Activated effector memory CD4-positive, alpha-beta T cell treated with Interleukin-2 at 50 U/mL for 16 hours (primary cell): ENCODE measurements around the gene BACE2.
"Not testable (repeated sequence)": the region's sequence is repeated elsewhere in the genome, so short reads cannot be mapped to it uniquely, and the experiment has no call there.

ENCODE experiments used
- DNase-seq: peaks from one replicate; pipeline ENCODE4 v3.0.0-alpha.2; 2020

Gene BACE2

DNA sequence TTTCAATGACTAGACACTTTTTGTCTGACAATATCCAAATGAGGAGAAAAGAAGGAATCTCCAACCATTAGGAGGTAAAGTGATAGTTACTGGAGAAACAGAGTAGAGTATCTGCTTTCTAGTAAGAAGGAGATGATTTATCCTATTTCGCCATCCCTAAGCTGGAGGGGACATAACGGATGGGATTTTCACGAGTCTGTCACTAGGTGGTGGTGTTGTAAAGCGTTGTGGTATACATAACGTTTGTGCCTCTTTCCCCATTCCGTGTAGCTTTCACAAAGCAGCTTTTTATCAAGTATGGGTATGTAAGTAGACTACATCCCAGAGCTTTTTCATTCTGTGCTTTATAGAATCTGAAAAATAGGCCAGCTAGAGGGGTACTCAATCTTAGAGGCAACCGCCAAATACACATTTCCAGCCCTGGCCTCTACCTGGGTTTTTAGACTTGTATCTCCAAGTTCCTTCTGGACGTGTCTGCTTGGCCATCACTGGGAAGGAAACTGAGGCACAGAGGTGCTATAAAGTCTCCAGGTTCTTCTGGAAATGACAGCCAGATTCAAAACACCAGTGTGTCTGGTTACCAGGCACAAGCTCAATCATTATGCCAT is 115.4 kb downstream of the BACE2 start:
- no peak for DNase-seq

- DNase-seq = no peak
These were observed 121.5 kb downstream of the BACE2 start for GRCh38 chr21:41289431-41289830.

DNA sequence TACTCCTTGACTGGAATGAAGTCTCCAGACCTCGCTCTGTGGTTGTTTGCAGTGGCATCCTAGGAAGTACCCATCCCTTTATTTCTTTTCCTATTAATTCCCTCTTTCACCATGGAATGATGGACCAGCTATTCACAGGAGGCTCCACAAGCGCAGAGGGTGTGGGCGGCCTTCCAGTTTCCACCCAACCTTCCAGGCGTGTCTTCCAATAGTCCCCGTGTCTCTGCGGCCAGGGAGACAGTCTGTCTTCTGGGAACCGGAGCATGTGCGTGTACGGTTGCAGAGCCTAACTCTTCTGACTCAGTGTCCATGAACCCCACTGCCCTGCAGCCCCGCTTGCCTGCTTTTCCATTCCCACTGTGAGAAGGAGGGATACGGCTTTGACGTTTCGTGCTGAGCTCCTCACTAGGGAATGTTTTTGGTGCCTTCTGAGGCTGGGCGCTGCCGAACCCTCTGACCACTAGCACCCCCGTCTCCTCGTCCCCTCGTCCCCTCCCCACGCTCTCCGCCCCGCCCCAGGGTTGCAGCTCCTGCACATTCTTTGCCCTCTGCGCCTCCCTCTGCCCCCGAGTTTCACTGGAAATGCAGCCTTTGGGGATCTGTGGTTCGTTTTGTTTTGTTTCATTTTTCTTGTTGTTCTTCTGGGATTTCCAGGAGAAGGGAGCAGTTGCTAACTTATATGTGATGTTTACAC is 122.3 kb downstream of the BACE2 start:
- no peak for DNase-seq

DNA sequence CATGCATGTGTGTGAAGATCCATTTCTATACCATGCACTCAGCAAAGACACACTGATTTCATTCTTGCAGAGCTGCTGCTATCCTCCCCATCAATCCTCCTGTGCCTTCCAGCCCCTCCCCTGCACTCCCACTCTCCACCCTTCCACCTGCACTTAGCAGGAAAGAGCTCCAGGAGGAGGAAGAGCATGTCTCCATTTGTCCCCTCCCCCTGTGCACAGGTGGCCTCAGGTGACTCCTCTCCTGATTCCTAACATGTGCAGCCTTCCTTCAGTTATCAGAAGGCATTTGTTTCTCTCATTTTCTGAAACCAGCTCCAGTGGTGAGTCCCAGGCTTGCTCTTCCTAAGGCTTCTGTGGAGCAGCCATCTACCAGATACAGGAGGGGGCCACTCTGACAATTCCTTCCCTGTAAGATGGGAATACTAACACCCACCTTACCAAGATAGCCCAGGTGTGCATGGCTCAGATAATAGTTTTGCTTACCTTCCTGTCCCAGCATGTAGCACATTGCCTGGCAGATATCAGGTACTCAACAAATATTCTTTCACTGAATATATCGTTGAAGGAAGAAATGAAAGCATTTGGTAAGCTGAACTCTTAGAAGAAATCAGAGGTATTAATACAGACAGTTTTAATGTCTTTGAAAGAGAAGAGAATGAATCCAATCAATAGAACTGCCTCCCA is 126.7 kb downstream of the BACE2 start:
- no peak for DNase-seq

DNA sequence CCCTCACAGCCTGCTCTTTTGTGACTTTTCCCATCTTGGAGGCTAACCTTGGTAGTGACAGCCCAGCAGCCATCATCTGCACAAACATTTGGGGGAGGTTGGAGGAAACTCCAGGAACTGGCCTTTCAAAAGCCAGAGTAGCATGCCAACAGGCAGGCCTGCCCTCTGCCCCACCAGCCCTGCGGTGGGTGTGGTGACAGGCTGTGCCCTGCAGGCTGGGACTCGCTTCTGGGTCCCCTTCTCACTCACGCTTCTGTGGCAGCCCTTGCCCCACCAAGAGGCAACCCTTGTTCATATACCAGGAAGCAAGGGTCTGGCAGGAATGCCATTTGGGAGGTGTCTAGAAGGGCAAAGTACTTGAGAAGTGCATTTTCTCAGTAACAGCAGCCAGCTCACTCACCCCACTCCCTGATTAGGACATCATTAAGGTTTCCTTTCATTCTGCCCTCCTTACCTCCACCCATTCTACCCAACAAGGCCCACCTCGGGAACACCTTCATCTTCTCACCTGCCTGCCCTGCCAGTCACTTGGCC is 127.8 kb downstream of the BACE2 start:
- no peak for DNase-seq

DNA sequence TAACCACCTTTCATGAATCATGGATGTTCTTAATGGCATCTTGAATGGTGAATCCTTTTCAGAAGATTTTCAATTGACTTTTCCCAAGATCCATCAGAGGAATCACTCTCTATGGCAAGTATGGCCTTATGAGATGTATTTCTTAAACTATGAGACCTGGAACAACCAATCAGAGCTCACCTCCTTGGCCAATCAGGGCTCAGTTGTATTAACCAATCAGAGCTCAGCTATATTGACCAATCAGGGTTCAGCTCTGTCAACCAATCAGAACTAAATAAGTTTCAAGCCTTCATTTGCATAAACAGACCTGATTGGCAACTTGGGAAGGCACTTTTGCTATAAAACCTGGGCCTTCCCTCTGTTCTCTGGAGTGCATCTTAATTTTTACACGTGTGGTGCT is 135.0 kb downstream of the BACE2 start:
- no peak for DNase-seq

DNA sequence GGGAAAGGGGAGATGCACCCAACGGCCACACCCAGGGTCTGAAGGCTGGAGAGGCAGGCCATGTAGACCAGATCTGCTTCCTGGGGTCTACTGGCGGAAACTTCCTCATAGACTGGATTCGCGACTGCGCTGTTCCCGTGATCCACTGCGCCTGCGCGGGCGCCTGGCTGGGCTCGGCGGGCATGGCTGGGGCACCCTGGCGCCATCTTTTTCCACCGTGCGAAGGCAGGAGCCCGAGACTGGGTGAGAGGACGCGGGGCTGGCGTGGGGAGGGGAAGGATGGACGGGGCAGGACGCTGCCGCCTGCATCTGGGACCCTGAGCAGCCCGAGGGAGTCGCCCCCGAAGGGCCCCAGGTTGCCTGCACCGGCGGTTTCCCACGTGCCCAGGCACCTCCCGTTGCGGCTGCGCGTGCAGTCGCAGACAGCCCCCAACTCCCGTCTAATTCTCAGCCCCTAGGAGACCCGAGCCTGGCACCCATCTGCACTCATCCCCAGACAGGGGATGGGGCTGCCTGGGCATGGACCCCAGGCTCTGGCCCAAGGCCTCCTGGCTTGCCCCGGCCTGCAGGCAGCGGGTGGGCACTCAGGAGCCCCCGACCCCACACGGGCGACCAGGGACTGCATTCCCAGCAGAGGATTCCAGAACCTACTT is 136.2 kb downstream of the BACE2 start:
- no peak for DNase-seq

- DNase-seq = no peak
These were observed 139.3 kb downstream of the BACE2 start for GRCh38 chr21:41307219-41307618.

- DNase-seq = not testable (repeated sequence)
These were observed 145.6 kb downstream of the BACE2 start for GRCh38 chr21:41313285-41314164.

DNA sequence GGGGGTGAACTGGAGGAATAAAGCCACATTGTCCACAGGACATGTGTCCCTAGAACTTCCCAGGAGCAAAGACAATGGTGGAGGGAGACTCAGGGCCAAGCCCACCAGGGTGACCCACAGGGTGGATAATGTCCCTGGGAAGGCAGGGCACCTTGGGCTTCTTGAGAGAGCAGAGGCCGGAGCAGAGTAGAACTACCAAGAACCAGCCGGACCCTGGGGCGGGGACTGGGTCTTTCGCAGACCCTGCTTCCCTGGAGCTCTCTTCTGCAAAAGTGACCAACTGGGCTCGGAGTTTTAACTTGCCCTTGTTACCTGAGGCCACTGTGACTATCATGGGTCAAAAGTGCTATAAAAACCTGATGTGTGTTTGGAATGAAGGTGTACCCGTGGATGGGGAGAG is 147.8 kb downstream of the BACE2 start:
- no peak for DNase-seq

GRCh38 chr21:41316200-41317062 is 148.5 kb downstream of the BACE2 start, which contains the start of gene FAM3B:
FAM3B (plus strand) TSS chr21:41316801; CDS start chr21:41316880, 79 bp downstream.
- no peak for DNase-seq

DNA sequence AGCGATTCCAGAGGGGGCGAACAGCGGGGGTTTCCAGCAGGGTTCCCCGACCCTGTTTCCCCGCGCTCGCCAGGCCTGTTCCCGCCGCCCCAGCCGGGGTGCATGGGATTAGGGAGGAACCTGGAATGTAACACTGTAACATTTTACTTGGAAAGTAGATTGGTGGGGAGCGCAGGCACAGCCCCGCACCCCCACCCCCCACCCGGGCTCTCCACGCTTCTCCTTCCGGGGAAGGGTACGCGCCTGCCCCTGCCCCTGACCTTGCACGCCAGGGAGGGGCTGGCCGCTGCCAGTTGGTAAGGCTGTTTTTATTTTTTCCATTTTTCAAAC is 149.1 kb downstream of the BACE2 start:
- no peak for DNase-seq

DNA sequence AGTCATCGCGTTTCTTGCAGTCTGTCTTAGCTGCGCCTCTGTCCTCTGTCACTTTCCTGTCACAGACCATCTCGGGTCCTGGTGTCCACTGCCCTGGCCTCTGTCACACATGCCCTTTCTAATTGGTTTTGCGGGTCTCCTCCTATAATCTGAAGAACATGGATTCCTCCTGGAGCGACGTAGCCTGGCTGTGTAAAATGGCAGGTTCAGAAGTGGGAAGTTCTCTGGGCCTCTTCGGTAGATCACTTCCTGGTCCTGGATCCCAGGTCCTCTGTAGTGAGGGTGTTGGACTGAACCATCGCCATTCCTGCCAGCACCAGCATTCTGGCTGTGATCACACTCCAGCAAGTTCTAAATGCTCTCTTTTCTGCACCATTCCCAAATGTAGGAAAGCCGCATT is 149.5 kb downstream of the BACE2 start:
- DNase-seq = no peak

DNA sequence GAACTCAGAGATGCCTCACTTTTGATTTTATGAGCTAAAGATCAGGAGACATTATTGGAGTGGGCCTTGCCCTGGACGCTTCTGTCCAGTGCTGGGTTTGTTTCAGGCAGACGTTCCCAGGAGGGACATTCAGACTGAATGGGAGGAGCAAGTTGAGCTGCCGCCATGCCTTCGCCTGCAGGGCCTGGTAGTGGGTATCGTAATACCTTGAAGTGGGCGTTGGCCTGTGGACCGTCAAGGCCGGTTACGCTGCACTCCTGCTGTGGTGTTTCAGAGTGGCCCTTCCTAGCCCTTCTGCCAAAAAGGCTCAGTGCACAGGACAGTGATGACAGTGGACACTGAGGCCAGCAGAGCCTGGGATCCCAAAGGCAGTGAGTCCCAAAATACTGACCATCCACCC is 150.3 kb downstream of the BACE2 start:
- no peak for DNase-seq

GRCh38 chr21:41319273-41319672 is 151.3 kb downstream of the BACE2 start:
- no peak for DNase-seq

DNA sequence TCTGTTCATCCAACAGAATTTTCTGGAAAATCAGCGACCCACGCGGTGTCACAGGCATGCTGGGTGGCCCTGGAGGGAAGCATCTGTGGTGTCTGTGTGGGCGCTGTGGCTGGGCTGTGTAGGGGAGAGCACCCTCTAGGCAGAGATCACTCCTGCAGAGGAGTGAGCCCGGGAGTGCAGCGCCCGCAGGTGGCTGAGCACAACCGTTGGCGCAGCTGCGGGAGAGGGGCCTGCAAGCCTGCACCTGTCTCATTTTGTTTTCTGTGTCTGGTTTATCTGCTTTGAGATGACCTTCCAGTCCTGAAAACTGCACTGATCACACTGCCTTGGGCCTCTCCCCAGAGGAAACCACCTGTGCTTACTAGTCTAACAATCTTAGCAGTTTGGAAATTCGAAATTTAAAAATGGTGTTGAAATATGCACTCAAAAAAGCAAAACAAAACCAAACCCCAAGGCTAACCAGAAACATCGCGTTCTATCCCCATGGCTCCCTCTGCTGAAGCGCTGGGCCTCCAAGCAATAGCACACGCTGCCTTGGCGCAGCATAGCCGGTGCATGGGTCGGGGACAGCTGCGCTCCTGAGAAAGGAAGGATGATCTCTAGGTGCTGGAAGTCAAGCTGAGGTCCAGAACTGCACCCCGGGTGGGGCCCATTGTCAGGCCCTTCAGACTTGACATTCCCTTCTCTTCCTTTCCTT is 153.4 kb downstream of the BACE2 start:
- DNase-seq = no peak

- no peak for DNase-seq
These were observed 154.0 kb downstream of the BACE2 start for GRCh38 chr21:41321908-41322495.

DNA sequence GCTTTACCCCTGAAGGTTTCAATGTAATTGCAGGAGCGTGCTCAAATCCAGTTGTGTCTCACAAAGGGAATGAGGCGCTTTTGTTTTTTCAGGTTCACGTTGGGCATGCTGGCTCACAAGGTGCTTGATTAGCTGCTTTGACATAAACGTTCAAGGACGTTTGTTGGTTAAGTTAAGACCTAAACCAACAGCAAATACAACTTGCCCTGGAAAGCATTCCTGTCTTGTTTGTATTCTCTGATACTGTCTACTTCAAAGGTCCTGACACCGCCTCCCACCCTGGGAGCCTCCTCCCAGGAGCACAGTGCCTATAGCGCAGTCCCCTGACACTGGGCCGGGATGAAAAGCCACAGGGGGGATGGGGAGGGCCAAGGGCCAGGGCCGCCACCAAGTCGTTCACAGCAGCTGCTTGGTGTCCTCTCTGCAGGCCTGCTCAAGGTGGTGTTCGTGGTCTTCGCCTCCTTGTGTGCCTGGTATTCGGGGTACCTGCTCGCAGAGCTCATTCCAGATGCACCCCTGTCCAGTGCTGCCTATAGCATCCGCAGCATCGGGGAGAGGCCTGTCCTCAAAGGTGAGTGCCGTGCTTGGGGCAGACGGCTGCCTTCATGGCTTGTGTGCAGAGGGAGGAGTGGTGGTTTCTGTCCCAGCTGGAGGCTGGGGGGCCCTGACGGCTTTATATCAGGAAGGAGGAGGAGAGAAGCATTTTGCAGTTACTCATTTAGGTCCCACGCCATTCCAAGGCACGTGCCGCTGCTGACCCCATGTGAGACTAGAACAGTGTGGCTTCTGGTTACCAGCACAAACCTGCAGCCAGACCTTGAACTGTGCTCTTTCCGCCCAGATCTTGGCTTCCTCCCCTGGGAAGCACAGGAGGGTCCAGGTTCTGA is 154.8 kb downstream of the BACE2 start:
- DNase-seq = no peak

- no peak for DNase-seq
These were observed 157.4 kb downstream of the BACE2 start for GRCh38 chr21:41325138-41325912.
